ENCODE measurements around the gene ILRUN. TPM values are rescaled to one million over a fixed set of nuclear protein-coding genes. Genes with fewer than 3 reads are reported as not detected.
"Not testable (repeated sequence)": the region's sequence is repeated elsewhere in the genome, so short reads cannot be mapped to it uniquely, and the experiment has no call there.

The ILRUN gene
- total and polyA plus RNA-seq, 12 donors, result 18.2 to 84.1 (median 67.5) TPM

- H3K4me3 ChIP-seq, result no peak overlapping the region
- no peak for TF ChIP-seq POLR2A (IDR thresholded peaks at IDR 0.05)
- no peak for TF ChIP-seq CTCF (IDR thresholded peaks at IDR 0.05)
- H3K36me3 ChIP-seq (replicated peaks in 1 of 2), result no peaks in the 10 kb centered on the region
- intact Hi-C loops (cut with DNase I), result no loop called here
- H3K27me3 ChIP-seq, result no peaks in the 10 kb centered on the region
- DNase-seq, result no peak
- 79 to 87% (median 85%) methylated on average over 2 of the region's 2 CpGs for WGBS, 4 donors
- peak overlapping the region in 3 of 5 donors; percentile 7 to 69 (median 66) for H3K27ac ChIP-seq
- H3K9me3 ChIP-seq (replicated peaks in 1 of 3), result no peaks in the 10 kb centered on the region
- peaks cover 25 to 28% of the 10 kb centered on the region in 2 donors for H3K4me1 ChIP-seq (replicated peaks in 1 of 2)
These were observed 33.2 kb downstream of the ILRUN start for GRCh38 chr6:34663371-34663770.

- WGBS, 4 donors, result 91 to 100% (median 93%) methylated on average over 1 of the region's 1 CpG
- Histone ChIP-seq H3K27me3 (no peaks in the 10 kb centered on the region), H3K4me1 (replicated peaks in 1 of 2) (peaks cover 36 to 43% of the 10 kb centered on the region in 2 donors), H3K27ac (no peak overlapping the region), H3K9me3 (replicated peaks in 1 of 3) (no peaks in the 10 kb centered on the region), H3K4me3 (no peak overlapping the region), H3K36me3 (replicated peaks in 1 of 2) (no peaks in the 10 kb centered on the region)
- intact Hi-C loops (cut with DNase I), result no loop called here
- TF ChIP-seq POLR2A (IDR thresholded peaks at IDR 0.05) (no peak), CTCF (IDR thresholded peaks at IDR 0.05) (no peak)
- no peak for DNase-seq
These were observed 35.2 kb downstream of the ILRUN start for GRCh38 chr6:34661357-34661756.

GRCh38 chr6:34658605-34659265 is 37.8 kb downstream of the ILRUN start:
- Histone ChIP-seq H3K4me3 (no peak overlapping the region), H3K27me3 (no peaks in the 10 kb centered on the region), H3K4me1 (replicated peaks in 1 of 2) (peaks cover 29 to 40% of the 10 kb centered on the region in 2 donors), H3K9me3 (replicated peaks in 1 of 3) (no peaks in the 10 kb centered on the region), H3K27ac (peak overlapping the region in 2 of 5 donors; percentile 93 to 94), H3K36me3 (replicated peaks in 1 of 2) (peaks cover 0 to 6% of the 10 kb centered on the region in 2 donors)
- DNase-seq, result no peak
- TF ChIP-seq POLR2A (IDR thresholded peaks at IDR 0.05), result no peak
- no peak for TF ChIP-seq CTCF (IDR thresholded peaks at IDR 0.05)
- WGBS, 4 donors, result 80 to 92% (median 89%) methylated on average over 7 of the region's 7 CpGs
- intact Hi-C loops (cut with DNase I), result no loop called here

- intact Hi-C loops (cut with DNase I); H3K27me3 ChIP-seq; H3K9me3 ChIP-seq (replicated peaks in 1 of 3): not testable (repeated sequence)
- WGBS, 4 donors, result 33 to 45% (median 39%) methylated on average over 6 of the region's 6 CpGs
- peak in 1 of 6 experiments; percentile 4 for TF ChIP-seq CTCF (IDR thresholded peaks at IDR 0.05)
- DNase-seq, result peak in 1 of 7 donors; percentile 34
- Histone ChIP-seq H3K4me3 (peak overlapping the region in 2 of 4 donors; percentile 19 to 54), H3K36me3 (replicated peaks in 1 of 2) (peaks cover 0 to 12% of the 10 kb centered on the region in 2 donors), H3K4me1 (replicated peaks in 1 of 2) (peaks cover 26 to 37% of the 10 kb centered on the region in 2 donors), H3K27ac (peak overlapping the region; percentile 74 to 99 (median 93))
These were observed 38.5 kb downstream of the ILRUN start for GRCh38 chr6:34657979-34658480.

Data from adrenal gland (tissue), 12 donors.